ENCODE data around the gene FZR1.

DNA sequence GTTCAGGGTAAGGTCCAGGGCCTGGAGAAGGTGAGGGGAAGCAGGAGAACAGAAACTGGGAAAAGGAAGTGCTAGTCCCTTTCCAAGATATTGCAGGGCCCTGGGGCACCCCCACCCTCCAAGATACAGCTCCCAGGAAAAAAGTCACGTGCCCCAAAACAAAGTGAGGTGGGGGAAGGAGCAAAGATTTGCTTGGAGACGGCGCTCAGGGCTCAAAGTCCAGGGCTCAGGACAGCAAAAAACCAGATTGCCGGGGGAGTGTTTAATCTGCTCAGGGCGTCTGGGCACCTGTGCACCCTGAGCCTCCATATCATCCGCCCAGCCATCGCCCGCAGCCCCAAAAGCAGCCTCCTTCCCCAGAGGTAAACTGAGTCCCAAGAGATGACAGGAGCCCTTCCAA lies 32.1 kb upstream of the FZR1 start:
- TF ChIP-seq, protein P1, sequence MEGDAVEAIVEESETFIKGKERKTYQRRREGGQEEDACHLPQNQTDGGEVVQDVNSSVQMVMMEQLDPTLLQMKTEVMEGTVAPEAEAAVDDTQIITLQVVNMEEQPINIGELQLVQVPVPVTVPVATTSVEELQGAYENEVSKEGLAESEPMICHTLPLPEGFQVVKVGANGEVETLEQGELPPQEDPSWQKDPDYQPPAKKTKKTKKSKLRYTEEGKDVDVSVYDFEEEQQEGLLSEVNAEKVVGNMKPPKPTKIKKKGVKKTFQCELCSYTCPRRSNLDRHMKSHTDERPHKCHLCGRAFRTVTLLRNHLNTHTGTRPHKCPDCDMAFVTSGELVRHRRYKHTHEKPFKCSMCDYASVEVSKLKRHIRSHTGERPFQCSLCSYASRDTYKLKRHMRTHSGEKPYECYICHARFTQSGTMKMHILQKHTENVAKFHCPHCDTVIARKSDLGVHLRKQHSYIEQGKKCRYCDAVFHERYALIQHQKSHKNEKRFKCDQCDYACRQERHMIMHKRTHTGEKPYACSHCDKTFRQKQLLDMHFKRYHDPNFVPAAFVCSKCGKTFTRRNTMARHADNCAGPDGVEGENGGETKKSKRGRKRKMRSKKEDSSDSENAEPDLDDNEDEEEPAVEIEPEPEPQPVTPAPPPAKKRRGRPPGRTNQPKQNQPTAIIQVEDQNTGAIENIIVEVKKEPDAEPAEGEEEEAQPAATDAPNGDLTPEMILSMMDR (IDR thresholded peaks at IDR 0.05): no peak
- no peak for TF ChIP-seq ZFX (IDR thresholded peaks at IDR 0.05; ENCODE audit: borderline replicate concordance)
